GM23338 (cell line): ENCODE measurements around the gene TUBGCP2.

Experiments
- CREB1 ChIP-seq: fragments of 250-450 bp; sonication (Bioruptor Pico); IDR thresholded peaks from 2 replicates; pipeline ENCODE4 v1.5.0; 2020; ENCODE audit warnings: low read depth, mild to moderate bottlenecking, moderate library complexity
- EZH2 ChIP-seq: fragments of 200-600 bp; sonication (generic); IDR thresholded peaks from one replicate; pipeline ENCODE4 v1.8.0; 2017; ENCODE audit warnings: antibody characterized with exemption, mild to moderate bottlenecking, low read depth; ENCODE audit not compliant: unreplicated experiment
- POLR2AphosphoS5 ChIP-seq: IDR thresholded peaks from 2 replicates; pipeline ENCODE4 v1.6.1; 2016; ENCODE audit warnings: antibody characterized with exemption, low read depth
- TF ChIP-seq, protein P1 (sequence below), 2 experiments: fragments of 200-600 bp in 1 of 2; sonication (generic) in 1 of 2; conservative IDR thresholded peaks; 2 replicates each; pipeline versions ENCODE4 v1.5.1 to v1.6.1; 2016 to 2017; ENCODE audit warnings: antibody characterized with exemption in 2 of 2, low read depth in 2 of 2, mild to moderate bottlenecking in 2 of 2, moderate library complexity in 1 of 2

DNA sequence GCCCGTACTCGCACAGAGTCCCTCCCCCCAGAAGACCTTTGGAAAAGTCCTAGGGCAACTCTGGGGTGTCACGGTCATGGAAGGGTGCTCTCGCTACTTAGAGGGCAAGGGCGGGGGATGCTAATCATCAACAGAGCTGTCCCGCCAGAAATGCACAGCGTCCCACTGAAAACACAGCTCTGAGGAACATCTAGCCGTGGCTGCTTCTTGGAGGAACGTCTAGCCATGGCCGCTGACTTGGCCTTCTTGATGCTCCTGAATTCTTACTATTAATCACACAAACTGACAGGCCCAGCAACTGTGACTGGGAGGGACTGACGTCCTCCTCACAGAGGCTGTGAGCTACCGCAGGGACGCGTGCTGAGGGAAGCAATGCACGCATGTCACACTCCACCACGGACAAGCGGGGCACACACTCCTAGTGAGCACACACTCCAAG, 1.7 kb downstream of the TUBGCP2 start:
- TF ChIP-seq, protein P1, sequence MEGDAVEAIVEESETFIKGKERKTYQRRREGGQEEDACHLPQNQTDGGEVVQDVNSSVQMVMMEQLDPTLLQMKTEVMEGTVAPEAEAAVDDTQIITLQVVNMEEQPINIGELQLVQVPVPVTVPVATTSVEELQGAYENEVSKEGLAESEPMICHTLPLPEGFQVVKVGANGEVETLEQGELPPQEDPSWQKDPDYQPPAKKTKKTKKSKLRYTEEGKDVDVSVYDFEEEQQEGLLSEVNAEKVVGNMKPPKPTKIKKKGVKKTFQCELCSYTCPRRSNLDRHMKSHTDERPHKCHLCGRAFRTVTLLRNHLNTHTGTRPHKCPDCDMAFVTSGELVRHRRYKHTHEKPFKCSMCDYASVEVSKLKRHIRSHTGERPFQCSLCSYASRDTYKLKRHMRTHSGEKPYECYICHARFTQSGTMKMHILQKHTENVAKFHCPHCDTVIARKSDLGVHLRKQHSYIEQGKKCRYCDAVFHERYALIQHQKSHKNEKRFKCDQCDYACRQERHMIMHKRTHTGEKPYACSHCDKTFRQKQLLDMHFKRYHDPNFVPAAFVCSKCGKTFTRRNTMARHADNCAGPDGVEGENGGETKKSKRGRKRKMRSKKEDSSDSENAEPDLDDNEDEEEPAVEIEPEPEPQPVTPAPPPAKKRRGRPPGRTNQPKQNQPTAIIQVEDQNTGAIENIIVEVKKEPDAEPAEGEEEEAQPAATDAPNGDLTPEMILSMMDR (conservative IDR thresholded peaks at IDR 0.05; ENCODE audit: low read depth in 2 of 2), result no peak
- TF ChIP-seq CREB1 (CRISPR knock-in tag), result no peak
- no peak for TF ChIP-seq POLR2AphosphoS5
- no peak for TF ChIP-seq EZH2
